ENCODE measurements around the gene DNAJB11.
"Not testable (repeated sequence)": the region's sequence is repeated elsewhere in the genome, so short reads cannot be mapped to it uniquely, and the experiment has no call there.

Gene DNAJB11

GRCh38 chr3:186570096-186570940, at the start of gene DNAJB11:
DNAJB11 (plus strand) TSS chr3:186570720; CDS start chr3:186570898, 178 bp downstream.
- peak; percentile 100 for DNase-seq

- DNase-seq = no peak
Measured at GRCh38 chr3:186520957-186521842, 49.3 kb upstream of the DNAJB11 start.

- DNase-seq = no peak
Measured at GRCh38 chr3:186523022-186523421, 47.5 kb upstream of the DNAJB11 start.

GRCh38 chr3:186523434-186523833, 47.1 kb upstream of the DNAJB11 start:
- no peak for DNase-seq

GRCh38 chr3:186524616-186525015, 45.9 kb upstream of the DNAJB11 start:
- no peak for DNase-seq

- DNase-seq = no peak
Measured at GRCh38 chr3:186525369-186526255, 44.9 kb upstream of the DNAJB11 start.

GRCh38 chr3:186526256-186526606, 44.3 kb upstream of the DNAJB11 start:
- DNase-seq = no peak

- DNase-seq = no peak
Measured at GRCh38 chr3:186529201-186529999, 41.1 kb upstream of the DNAJB11 start.

GRCh38 chr3:186530415-186530814, 40.1 kb upstream of the DNAJB11 start:
- no peak for DNase-seq

- not testable (repeated sequence) for DNase-seq
Measured at GRCh38 chr3:186531694-186532093, 38.8 kb upstream of the DNAJB11 start.

- no peak for DNase-seq
Measured at GRCh38 chr3:186532598-186533072, 37.9 kb upstream of the DNAJB11 start.

GRCh38 chr3:186534113-186534669, 36.3 kb upstream of the DNAJB11 start:
- DNase-seq = no peak

GRCh38 chr3:186536883-186537844, 33.4 kb upstream of the DNAJB11 start:
- no peak for DNase-seq

- no peak for DNase-seq
Measured at GRCh38 chr3:186538779-186539178, 31.7 kb upstream of the DNAJB11 start.

- peak; percentile 81 for DNase-seq
Measured at GRCh38 chr3:186540221-186540834, 30.2 kb upstream of the DNAJB11 start.

GRCh38 chr3:186540835-186541226, 29.7 kb upstream of the DNAJB11 start:
- no peak for DNase-seq

GRCh38 chr3:186544281-186544680, 26.2 kb upstream of the DNAJB11 start, which contains the start of gene CRYGS:
CRYGS (minus strand) TSS chr3:186544380; CDS start chr3:186544326, 54 bp downstream.
- no peak for DNase-seq

GRCh38 chr3:186549497-186549896, 21.0 kb upstream of the DNAJB11 start:
- no peak for DNase-seq

GRCh38 chr3:186551387-186551786, 19.1 kb upstream of the DNAJB11 start:
- DNase-seq = no peak

All from NCI-H69 (cell line).